DOHH2 (cell line): Measurements from ENCODE around the gene GPR15LG.

ENCODE experiments used
- CTCF ChIP-seq: fragments of 200-600 bp; sonication (generic); IDR thresholded peaks from one replicate; pipeline ENCODE4 v1.5.1; 2014; ENCODE audit warnings: antibody characterized with exemption, mild to moderate bottlenecking, low read depth, low read length; ENCODE audit not compliant: poor library complexity, severe bottlenecking
- EZH2phosphoT487 ChIP-seq: fragments of 200-600 bp; sonication (generic); IDR thresholded peaks from 2 replicates; pipeline ENCODE4 v1.6.1; 2017; ENCODE audit warnings: borderline replicate concordance, mild to moderate bottlenecking, antibody characterized with exemption, low read length, moderate library complexity, mixed read lengths

- no peak for TF ChIP-seq EZH2phosphoT487
- no peak for TF ChIP-seq CTCF
Observed at GRCh38 chr10:84191106-84191505, 17.5 kb downstream of the GPR15LG start.
